GM19025 (cell line): ENCODE data around the gene FOXD4L3.
"Not testable (repeated sequence)": the region's sequence is repeated elsewhere in the genome, so short reads cannot be mapped to it uniquely, and the experiment has no call there.

Source experiments
- ATAC-seq: cut with Tn5 transposase; IDR thresholded peaks from one replicate; pipeline ENCODE4 v1.9.1; 2021; ENCODE audit warnings: mild to moderate bottlenecking, low read depth, moderate library complexity; ENCODE audit not compliant: unreplicated experiment

FOXD4L3 gene

DNA sequence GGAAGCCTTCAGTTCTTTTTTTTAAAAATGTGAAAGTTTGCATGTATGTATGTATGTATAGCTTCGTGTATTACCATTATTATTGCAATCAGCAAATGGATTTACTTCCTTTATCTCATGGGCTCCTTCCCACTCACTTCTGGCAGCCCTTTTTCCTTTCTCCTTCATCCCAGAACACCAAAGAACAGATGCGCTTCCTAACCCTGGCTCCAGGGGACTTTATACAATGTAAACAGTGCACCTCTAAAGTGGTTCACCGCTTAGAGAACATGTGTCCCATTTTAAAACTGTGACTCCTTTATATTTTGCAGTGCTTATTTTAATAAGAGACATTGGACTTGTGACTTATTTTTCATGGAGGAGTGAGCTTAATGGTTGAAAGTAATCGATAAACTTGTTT is 40.6 kb downstream of the FOXD4L3 start:
- ATAC-seq, result not testable (repeated sequence)

- ATAC-seq, result not testable (repeated sequence)
These were observed 41.3 kb downstream of the FOXD4L3 start for GRCh38 chr9:68343992-68344391.

- not testable (repeated sequence) for ATAC-seq
These were observed 49.0 kb downstream of the FOXD4L3 start for GRCh38 chr9:68351689-68352088.
